Measurements from ENCODE around the gene GNG7.
A peak's percentile ranks its signal among the peaks of the same experiment; 100 is the strongest.

DNA sequence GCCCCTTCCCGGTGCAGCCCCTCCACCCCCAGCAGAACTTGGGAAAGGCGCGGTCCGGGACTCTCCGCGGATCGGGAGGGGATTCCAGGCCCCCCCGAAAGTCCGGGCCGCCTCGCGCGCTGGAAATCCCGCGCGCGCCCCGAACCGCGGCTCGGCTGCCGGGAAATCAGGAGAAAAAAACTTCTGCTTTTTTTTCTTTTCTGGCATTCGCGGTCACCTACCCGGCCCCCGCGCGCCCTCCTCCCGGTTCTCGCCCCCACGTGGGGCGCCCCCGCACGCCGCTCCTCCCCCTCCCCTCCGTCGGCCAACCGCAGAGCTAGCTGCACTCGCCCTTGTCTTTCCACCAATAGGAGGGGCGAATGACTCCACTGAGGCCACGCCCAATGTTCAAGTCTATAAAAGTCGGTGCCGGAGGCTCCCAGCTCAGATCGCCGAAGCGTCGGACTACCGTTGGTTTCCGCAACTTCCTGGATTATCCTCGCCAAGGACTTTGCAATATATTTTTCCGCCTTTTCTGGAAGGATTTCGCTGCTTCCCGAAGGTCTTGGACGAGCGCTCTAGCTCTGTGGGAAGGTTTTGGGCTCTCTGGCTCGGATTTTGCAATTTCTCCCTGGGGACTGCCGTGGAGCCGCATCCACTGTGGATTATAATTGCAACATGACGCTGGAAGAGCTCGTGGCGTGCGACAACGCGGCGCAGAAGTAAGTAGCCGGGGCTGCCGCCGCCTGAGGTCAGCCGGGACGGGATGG, 226.6 kb downstream of the GNG7 start, which contains the start of gene GADD45B:
- TF ChIP-seq EZH2 (IDR thresholded peaks at IDR 0.05), result no peak
- TF ChIP-seq FOXP2 (optimal IDR thresholded peaks at IDR 0.05; ENCODE audit: control extremely low read depth, extremely low read length, insufficient read depth), result peak; percentile 15
